ENCODE data around the gene FHL2.

Gene FHL2

GRCh38 chr2:105396254-105397024 is 2.4 kb downstream of the FHL2 start:
- no peak for DNase-seq

DNA sequence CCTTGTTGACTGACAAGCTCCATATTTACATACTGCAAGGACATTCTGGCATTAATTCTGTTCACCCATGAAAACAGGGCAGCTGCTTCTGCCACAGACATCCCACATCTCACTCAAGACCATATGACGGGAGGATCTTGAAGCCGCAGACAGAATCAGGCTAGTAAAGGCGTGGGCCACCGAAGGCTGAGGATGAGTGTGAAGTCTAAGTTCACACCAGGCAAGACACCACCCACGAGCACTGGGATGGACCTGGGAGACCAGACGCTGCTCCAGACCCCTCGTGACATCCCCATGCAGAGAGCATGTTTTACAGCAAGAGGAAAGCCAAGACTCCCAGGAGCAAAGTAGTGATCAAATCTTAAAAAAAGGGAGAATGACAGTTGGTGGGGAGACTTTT is 3.2 kb downstream of the FHL2 start:
- DNase-seq = no peak

DNA sequence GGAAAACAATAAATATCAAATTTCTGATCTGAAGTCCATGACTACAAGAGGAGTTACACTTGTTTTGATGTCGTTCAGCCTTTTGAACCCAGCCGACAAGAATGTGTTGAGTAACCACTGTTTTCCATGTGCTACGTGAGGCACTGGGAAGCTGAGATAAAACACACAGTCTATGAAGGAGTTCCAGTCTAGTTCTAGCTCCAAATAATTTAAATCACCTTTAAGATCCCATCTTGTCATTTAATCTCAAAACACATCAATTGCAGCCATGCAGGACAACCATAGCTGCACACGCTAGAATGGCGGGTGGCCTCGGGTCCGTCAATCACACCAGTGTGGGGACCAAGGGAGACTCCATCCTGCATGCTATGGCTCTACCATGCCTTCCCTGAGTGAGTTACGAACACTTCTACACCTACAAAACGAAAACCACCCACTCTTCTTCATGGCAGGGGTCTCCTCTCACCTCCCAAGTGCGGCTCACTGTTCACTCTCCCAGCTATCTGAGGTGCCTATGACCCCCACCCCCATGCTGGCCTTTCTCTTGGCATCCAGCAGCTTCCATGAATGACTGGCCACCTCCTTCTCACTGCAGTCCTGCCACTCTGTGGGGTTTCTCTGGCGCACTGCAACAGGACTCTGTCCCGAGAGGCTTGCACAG is 3.8 kb downstream of the FHL2 start:
- no peak for DNase-seq

- DNase-seq = no peak
These were observed 5.3 kb downstream of the FHL2 start for GRCh38 chr2:105393373-105394055.

DNA sequence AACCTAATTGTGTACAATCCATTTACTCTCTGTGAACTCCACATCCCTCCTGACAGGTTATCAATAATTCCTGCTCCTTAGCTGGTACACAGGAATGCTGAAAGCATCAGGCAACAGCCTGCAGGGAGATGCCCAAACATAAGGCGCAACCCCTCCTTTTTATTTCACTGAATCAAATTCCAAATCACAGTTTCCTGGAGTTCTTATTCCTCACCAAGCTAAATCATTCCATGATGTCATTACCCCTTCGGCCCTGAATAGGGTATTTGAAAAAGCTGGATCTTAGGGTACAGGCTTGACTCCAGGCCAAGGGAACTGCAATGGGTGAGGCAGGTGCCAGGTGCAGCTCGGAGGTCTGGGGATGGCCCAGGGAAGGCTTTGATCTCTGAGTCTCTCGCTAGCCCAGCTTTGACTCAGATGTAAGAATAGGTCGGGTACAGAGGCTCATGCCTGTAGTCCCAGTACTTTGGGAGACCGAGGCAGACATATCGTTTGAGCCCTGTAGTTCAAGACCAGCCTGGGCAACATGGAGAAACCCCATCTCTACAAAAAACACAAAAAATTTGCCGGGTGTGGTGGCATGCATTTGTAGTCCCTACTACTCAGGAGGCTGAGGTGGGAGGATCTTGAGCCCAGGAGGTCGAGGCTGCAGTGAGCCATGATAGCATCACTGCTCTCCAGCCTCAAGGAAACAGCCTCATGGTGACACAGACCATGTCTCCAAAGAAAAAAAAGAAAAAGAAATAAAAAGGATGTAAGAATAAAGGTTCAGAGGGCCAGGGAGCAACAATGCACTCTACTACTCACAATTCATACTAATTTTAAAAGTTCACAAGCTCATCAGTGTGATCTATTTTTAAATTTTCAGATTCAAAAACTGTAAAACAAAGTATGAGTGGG is 6.8 kb downstream of the FHL2 start:
- DNase-seq = no peak

- no peak for DNase-seq
These were observed 7.7 kb downstream of the FHL2 start for GRCh38 chr2:105391058-105391627.

- DNase-seq = no peak
These were observed 8.4 kb downstream of the FHL2 start for GRCh38 chr2:105390454-105390853.

- no peak for DNase-seq
These were observed 9.9 kb downstream of the FHL2 start for GRCh38 chr2:105388971-105389381.

DNA sequence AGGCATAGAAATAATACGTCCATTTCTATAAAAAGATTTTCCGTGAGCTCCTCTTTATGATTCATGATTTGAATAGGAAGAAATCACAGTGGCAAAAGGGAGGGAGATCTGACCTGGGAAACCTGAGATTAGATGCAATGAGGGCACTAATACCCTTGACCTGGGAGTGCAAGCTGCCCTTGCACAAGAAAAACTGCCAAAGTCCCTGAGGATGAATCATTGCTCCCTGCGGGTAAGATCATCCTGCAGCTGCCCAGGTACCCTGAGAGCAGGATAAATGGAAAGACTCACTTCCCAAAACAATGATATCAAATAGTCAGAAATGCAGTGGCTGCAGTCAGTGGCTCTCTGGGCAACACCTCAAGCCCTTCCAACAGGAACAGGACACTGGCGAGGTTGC is 11.6 kb downstream of the FHL2 start:
- DNase-seq = no peak

DNA sequence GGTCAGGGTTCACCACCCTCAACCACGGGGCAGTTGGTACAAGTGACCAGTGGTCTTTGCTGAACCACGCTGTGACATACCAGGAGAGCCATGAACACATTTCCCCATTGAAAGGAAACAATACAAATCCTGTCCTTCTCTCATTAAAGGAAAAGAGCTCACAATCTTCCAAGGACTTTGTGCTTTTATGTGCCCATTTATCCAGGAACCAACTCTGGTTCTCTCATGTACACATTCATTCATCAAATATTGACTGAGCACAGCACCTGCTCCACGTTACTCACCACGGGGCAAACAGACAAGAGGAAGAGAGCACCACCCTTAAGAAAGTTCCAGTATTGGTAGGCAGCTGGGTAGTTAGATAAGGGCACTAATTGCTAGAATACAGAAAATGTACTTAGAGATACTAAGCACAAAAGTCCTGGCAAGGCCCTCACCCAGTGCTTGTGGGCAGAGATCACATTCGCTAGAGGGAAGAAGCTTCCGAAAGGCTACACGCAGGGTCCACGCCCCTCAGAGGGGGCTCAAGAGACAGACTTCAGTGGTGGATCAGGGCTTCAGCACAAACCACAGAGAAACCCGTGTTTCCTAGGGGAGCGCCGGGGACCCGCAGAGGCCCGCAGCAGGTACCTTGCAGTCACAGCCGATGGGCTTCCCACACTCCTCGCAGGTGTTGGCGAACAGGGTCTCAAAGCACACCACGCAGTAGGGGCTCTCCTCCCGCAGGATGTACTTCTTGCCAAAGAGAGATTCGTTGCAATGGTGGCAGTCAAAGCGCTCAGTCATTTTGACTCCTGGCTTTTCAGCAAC is 12.9 kb downstream of the FHL2 start:
- no peak for DNase-seq

- no peak for DNase-seq
These were observed 14.0 kb downstream of the FHL2 start for GRCh38 chr2:105384861-105385260.

- no peak for DNase-seq
These were observed 14.6 kb downstream of the FHL2 start for GRCh38 chr2:105384216-105384615.

DNA sequence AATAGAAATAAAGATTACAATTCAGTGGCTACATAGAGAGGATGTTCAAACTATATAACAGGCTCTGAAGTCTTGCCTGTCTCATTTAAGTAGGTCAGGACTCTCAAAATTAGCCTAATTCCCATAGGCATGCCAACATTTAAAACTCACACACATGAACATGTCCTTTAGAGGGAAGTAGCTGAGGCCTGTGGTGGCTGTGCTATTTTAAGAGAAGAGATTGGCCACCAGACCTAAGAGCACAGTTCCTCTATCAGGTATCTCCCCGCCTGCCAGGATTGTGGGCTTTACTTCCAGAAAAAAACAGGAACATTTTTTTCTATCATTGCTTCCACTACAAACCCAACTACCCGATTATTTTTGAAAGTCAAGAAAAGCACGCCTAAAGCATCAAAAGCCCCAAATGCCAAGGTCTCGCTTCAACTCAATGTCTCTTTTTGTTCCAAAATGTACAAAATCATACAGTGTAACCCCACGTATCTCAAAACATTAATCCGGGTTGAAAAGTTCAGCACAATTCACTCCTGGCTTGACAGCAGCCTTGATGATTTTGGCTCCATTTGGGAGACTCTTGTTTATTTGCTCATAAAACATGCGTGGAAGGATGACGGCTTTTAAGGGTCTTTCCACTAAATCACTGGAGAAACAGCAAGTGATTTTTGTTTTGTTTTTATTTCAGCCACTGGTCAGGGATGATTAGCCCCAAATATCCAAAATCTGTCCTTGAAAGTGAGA is 15.3 kb downstream of the FHL2 start:
- no peak for DNase-seq

DNA sequence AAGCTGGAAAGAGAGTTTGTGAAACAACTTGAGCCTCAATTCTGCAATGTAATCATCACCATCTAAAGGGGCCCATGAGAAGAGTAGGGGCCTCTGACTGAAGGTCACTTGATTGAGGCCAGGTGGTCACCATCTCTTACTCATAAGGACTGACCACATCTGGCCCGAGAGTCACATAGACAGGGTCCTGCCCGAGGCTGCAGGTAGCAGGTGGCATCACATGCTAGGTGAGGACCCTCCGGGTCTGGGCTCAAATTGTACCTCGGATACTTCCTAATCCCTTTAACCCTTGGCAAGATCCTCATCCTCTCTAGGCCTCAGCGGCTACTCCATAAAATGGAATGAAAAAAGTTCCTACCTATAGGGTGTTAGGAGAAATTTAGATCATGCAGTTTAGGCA is 16.7 kb downstream of the FHL2 start:
- no peak for DNase-seq

- DNase-seq = no peak
These were observed 17.7 kb downstream of the FHL2 start for GRCh38 chr2:105381101-105381668.

DNA sequence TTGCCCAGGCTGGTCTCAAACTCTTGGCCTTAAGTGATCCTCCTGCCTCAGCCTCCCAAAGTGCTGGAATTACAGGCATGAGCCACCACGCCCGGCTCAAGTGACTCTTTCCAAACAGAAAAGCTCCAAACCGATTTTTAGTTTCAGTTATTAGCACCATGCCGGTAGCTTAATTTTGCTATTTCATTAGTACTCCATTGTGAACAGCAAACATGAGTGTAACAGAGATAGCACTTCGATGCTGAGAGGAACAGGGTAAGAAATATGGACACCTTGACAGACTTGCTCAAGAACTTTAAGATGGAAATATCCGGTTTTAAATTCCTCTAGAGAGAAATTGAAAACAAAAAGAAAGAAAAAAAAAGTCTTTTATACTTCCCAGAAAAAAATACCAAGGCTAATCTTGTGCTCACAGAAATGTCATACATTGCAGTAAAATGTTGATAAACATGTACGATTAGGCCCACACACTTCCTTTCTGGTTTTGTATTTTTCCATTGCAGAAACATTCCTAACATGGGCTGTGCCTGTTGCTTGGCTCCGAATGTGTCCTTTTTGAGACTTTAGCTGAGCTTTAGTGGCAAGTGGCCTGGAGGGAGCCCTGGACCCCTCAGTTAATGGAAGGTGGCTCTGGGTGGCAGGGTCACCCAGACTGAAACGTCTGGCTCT is 18.3 kb downstream of the FHL2 start:
- no peak for DNase-seq

- no peak for DNase-seq
These were observed 19.1 kb downstream of the FHL2 start for GRCh38 chr2:105379741-105380186.

DNA sequence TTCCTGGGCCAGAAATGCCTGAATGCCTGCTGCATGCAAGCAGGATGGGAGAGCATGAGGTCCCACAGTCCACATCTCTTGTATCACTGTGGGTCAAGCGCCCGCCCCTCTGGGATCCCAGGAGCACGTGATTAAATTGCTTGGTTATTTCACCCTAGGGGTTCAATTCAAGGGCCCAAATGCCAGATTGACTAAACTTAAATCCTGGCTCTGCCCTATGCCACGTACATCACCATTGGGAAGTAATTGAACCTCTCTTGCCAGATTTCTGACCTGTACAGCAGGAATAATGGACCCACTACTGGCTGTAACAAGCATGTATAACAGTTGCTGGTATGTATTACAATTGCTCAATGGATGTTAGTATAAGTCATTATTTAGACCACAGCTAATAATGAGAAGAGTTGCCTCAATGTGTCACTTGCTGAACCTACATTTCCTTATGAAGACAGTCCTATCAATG is 19.9 kb downstream of the FHL2 start:
- no peak for DNase-seq

- DNase-seq = no peak
These were observed 20.5 kb downstream of the FHL2 start for GRCh38 chr2:105378276-105378840.

- no peak for DNase-seq
These were observed 21.0 kb downstream of the FHL2 start for GRCh38 chr2:105377871-105378270.
